Panc1 (cell line): ENCODE results near the gene ABCC1. TPM values are rescaled to one million over a fixed set of nuclear protein-coding genes. Genes with fewer than 3 reads are reported as not detected.

Source experiments
- ATAC-seq: fragments of 200-7000 bp; cut with Tn5 transposase; 2 replicates; pipeline ENCODE4 v1.9.1; 2020; ENCODE audit warnings: mild to moderate bottlenecking, moderate library complexity
- BruUV-seq: library from RNA; stranded (reverse); fragments of 400-500 nt; replicated peaks from 2 replicates; lab custom pipeline; 2021; lab: Mats Ljungman, UMichigan
- CTCF ChIA-PET: fragments of 300-600 bp; sonication (Branson Sonifier 250); formaldehyde crosslinking; loops from one replicate; lab custom pipeline; 2022; ENCODE audit warnings: antibody characterized with exemption; lab: Charles Lee
- POLR2A ChIA-PET: fragments of 300-600 bp; sonication (Branson Sonifier 250); formaldehyde crosslinking; loops from one replicate; lab custom pipeline; 2022; ENCODE audit warnings: antibody characterized with exemption; lab: Charles Lee
- DNase-seq: peaks from one replicate; pipeline ENCODE4 v3.0.0-alpha.2; 2010; ENCODE audit warnings: low read depth, low spot score
- H3K27ac ChIP-seq: 2 replicates; pipeline ENCODE4 v1.5.1; 2011; ENCODE audit warnings: mild to moderate bottlenecking, low read length, inconsistent platforms
- H3K27me3 ChIP-seq: fragments of 200-500 bp; sonication (Bioruptor generic); 2 replicates; pipeline ENCODE4 v1.6.0; 2014; ENCODE audit warnings: low read length, inconsistent platforms; ENCODE audit not compliant: control insufficient read depth, insufficient read depth
- H3K36me3 ChIP-seq: fragments of 200-500 bp; sonication (Bioruptor generic); 2 replicates; pipeline ENCODE4 v1.5.1; 2014; ENCODE audit warnings: inconsistent platforms, mild to moderate bottlenecking, low read length, moderate library complexity; ENCODE audit not compliant: control insufficient read depth, insufficient read depth
- H3K4me1 ChIP-seq: 2 replicates; pipeline ENCODE4 v1.5.1; 2011; ENCODE audit warnings: inconsistent platforms, mild to moderate bottlenecking, low read length, moderate library complexity; ENCODE audit not compliant: control insufficient read depth, insufficient read depth
- H3K4me3 ChIP-seq, 2 experiments: 2 replicates each; pipeline ENCODE4 v1.5.1; 2011 to 2012; ENCODE audit warnings: low read depth in 2 of 2, low read length in 2 of 2, mild to moderate bottlenecking in 2 of 2, inconsistent platforms in 1 of 2, moderate library complexity in 1 of 2
- H3K9me3 ChIP-seq: fragments of 200-500 bp; sonication (Bioruptor generic); 2 replicates; pipeline ENCODE4 v1.5.1; 2014; ENCODE audit warnings: low read depth, mild to moderate bottlenecking, inconsistent platforms, low read length, moderate library complexity; ENCODE audit not compliant: control insufficient read depth, insufficient read depth
- CTCF ChIP-seq: fragments of 450-650 bp; IDR thresholded peaks from 2 replicates; pipeline ENCODE4 v1.5.1; 2017; ENCODE audit warnings: mild to moderate bottlenecking
- POLR2AphosphoS5 ChIP-seq: IDR thresholded peaks from 2 replicates; pipeline ENCODE4 v1.6.1; 2012; ENCODE audit warnings: mild to moderate bottlenecking, low read depth, low read length, moderate library complexity
- REST ChIP-seq, 2 experiments: IDR thresholded peaks; 2 replicates each; pipeline ENCODE4 v1.6.1; 2011 to 2012; ENCODE audit warnings: low read depth in 2 of 2, control low read depth in 1 of 2, low read length in 1 of 2, mild to moderate bottlenecking in 1 of 2, moderate library complexity in 1 of 2; ENCODE audit not compliant: insufficient read depth in 1 of 2
- SIN3A ChIP-seq: IDR thresholded peaks from 2 replicates; pipeline ENCODE4 v1.6.1; 2012; ENCODE audit warnings: low read depth, mild to moderate bottlenecking, low read length, moderate library complexity, borderline replicate concordance; ENCODE audit not compliant: insufficient read depth
- TCF7L2 ChIP-seq: IDR thresholded peaks from 2 replicates; pipeline ENCODE4 v1.6.1; 2011; ENCODE audit warnings: mild to moderate bottlenecking, low read depth, low read length, inconsistent platforms
- in situ Hi-C: cut with HindIII; loops from 2 replicates; pipeline ENCODE4 v1.10.0; 2016; ENCODE audit warnings: low sequenced_read_pairs, low pct_unique_long_range_greater_than_20kb
- intact Hi-C: fragments of 100-400 bp; cut with micrococcal nuclease; formaldehyde crosslinking; loops from one replicate; pipeline ENCODE4 v1.10.0; 2022; ENCODE audit not compliant: unreplicated experiment
- total RNA-seq: library from RNA; stranded (reverse); gene quantifications from one replicate; pipeline ENCODE4 v1.2.1, GENCODE V29; 2021; ENCODE audit not compliant: unreplicated experiment

The ABCC1 gene
- total RNA-seq, 1 experiment from 2014 or later, result 296 TPM

GRCh38 chr16:16131204-16131603, 181.8 kb downstream of the ABCC1 start:
- H3K27ac ChIP-seq, result no peak overlapping the region
- peaks cover 43% of the 10 kb centered on the region for H3K36me3 ChIP-seq
- DNase-seq, result no peak
- TSS peak; percentile 24 for BruUV-seq
- in situ Hi-C loops (no loop called here), intact Hi-C loops (no loop called here)
- ChIA-PET CTCF (no interaction called here), POLR2A (no interaction called here)
- no peak for TF ChIP-seq REST (IDR thresholded peaks at IDR 0.05; ENCODE audit: insufficient read depth in 1 of 2, low read depth in 2 of 2, low read length in 1 of 2)
- TF ChIP-seq POLR2AphosphoS5, result no peak
- H3K4me3 ChIP-seq, result no peak overlapping the region
- H3K4me1 ChIP-seq, result no peaks in the 10 kb centered on the region
- H3K27me3 ChIP-seq, result no peaks in the 10 kb centered on the region
- no peak for ATAC-seq
- H3K9me3 ChIP-seq, result no peaks in the 10 kb centered on the region

GRCh38 chr16:16131659-16132058, 182.2 kb downstream of the ABCC1 start:
- intact Hi-C loops, result no loop called here
- in situ Hi-C loops, result no loop called here
- no peak for TF ChIP-seq POLR2AphosphoS5
- TF ChIP-seq SIN3A, result no peak
- TF ChIP-seq REST (IDR thresholded peaks at IDR 0.05; ENCODE audit: insufficient read depth in 1 of 2, low read depth in 2 of 2, low read length in 1 of 2), result no peak
- TF ChIP-seq TCF7L2, result no peak
- TF ChIP-seq CTCF, result no peak
- ATAC-seq (no peak), DNase-seq (no peak)
- Histone ChIP-seq H3K4me1 (no peaks in the 10 kb centered on the region), H3K27me3 (no peaks in the 10 kb centered on the region), H3K9me3 (no peaks in the 10 kb centered on the region), H3K36me3 (peaks cover 48% of the 10 kb centered on the region), H3K4me3 (no peak overlapping the region), H3K27ac (no peak overlapping the region)
- BruUV-seq, result no TSS peak
- CTCF ChIA-PET, result no interaction called here
- POLR2A ChIA-PET, result no interaction called here
